ENCODE results near the gene TMSB4X.

DNA sequence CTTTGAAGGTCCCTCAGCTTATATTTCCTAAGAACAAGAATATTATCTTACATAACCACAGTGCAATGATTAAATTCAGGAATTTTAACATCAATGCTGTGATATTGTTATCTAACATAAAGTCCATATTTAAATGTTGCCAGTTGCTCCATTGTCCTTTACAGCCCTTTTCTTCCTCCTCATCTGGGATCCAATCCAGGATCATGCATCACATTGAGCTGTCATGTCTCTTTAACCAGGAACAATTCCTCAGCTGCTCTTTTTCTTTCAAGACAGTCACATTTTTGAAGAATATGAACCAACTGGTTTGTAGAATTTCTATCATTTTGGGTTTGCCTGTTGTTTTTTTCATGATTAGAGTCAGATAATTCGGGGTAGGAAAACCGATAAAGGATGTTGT lies 12.0 kb downstream of the TMSB4X start:
- no peak for TF ChIP-seq POLR2A (IDR thresholded peaks at IDR 0.05)
- TF ChIP-seq, protein P1, sequence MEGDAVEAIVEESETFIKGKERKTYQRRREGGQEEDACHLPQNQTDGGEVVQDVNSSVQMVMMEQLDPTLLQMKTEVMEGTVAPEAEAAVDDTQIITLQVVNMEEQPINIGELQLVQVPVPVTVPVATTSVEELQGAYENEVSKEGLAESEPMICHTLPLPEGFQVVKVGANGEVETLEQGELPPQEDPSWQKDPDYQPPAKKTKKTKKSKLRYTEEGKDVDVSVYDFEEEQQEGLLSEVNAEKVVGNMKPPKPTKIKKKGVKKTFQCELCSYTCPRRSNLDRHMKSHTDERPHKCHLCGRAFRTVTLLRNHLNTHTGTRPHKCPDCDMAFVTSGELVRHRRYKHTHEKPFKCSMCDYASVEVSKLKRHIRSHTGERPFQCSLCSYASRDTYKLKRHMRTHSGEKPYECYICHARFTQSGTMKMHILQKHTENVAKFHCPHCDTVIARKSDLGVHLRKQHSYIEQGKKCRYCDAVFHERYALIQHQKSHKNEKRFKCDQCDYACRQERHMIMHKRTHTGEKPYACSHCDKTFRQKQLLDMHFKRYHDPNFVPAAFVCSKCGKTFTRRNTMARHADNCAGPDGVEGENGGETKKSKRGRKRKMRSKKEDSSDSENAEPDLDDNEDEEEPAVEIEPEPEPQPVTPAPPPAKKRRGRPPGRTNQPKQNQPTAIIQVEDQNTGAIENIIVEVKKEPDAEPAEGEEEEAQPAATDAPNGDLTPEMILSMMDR (IDR thresholded peaks at IDR 0.05), result no peak
